ENCODE measurements around the gene ARIH2.

- TF ChIP-seq CTCF (IDR thresholded peaks at IDR 0.05) (no peak), POLR2A (IDR thresholded peaks at IDR 0.05) (no peak), EP300 (IDR thresholded peaks at IDR 0.05) (no peak)
Observed at GRCh38 chr3:48938156-48938555, 19.5 kb downstream of the ARIH2 start.
